ENCODE data around the gene USP8.
A peak's percentile ranks its signal among the peaks of the same experiment; 100 is the strongest.
"Not testable (repeated sequence)": the region's sequence is repeated elsewhere in the genome, so short reads cannot be mapped to it uniquely, and the experiment has no call there.

USP8 gene

DNA sequence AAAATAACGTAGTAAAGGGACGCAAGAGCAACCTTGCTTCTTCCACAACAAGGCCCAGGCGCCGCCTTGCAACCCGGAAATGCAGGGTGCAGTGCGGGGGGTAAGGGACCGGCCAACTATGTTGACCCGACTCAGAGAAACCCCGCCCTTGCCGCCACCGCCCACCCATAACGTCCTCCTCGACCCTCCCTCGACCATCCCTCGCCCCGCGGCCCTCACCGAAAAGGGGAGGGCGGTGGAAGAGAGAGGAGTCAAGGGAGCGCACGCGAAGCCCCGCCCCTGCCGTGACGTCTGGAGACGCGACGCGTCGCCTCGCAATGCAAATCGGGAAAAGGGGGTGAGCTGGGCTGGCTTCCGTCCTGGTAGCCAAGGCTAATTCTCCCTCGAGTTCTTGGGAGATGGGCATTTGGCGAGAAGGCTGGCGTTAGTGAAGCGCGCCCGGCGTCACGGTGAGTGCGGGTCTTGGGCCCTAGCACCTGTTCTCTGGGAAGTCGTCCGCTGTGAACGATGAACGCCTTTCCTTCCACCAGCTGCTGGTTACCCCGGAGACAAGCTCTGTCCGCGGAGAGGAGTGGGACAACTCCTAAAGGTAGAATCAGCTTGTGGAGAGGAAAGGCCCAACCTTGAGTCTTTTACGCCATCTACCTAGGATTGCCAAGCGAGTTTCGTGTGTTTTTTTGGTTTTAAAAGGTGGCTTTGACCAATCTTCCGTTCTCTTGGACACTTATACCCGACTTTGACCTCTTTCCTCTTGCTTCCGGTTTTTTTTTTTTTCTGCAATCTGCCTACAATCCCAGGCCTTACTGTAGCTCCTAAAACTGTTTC lies at the start of gene USP8:
Gene USP8 (plus strand): TSS at position 340 of the 825 bp plus-strand sequence. CDS start 14,669 bp downstream, outside the sequence.
- Histone ChIP-seq H3K27me3 (ENCODE audit: control insufficient read depth, insufficient read depth, low read length) (no peaks in the 10 kb centered on the region), H3K4me3 (ENCODE audit: low read length) (peak within 1 kb of the TSS; percentile 86), H3K9ac (ENCODE audit: low read length) (peak within 1 kb of the TSS; percentile 93), H3K27ac (ENCODE audit: low read depth, low read length) (peak within 1 kb of the TSS; percentile 80), H3K4me1 (ENCODE audit: control insufficient read depth, insufficient read depth, low read length) (peaks cover 8% of the 10 kb centered on the region), H3K36me3 (ENCODE audit: control insufficient read depth, insufficient read depth, low read length) (peaks cover 2% of the 10 kb centered on the region)

DNA sequence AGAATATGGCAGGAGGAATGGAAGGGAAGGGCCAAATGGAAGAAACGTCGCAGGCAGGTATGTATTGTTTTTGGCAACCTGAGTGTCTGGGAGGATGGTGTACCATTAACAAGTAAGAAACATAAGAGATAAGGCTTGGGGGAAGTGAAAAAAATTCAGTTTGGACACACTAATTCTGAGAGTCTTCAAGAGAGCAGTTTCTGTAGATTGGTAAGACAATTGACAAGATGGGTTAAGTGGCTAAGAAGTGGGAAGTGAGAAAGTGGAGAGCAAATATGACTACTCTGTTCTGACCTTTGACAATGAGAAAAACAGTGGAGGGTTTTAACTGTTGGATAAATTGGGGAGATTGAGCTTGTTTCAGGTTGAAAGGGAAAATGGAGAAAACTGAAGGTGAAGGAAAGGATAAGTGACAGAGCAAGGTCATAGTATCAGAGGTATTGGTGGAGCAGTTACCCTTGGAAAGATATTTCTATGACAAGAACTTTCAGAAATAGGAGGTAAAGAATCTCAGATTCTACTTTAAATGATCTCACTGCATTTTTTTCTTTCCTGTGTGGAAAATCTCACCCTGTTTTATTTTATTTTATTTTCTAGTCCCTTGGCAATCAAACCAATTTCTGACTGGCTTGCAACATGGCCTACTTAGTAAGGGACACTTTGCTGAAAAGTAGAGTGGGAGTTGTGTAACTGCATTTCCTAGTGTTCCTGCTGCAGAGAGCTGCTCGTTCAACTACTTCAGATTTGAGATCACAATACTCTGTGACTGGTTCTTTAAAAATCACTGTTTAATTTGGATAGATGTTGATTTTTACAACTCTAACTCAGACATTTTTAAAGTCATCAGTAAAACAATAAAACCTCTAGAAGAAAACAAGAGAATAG lies 46.1 kb upstream of the USP8 start:
- H3K36me3 ChIP-seq (ENCODE audit: control insufficient read depth, insufficient read depth, low read length) = no peaks in the 10 kb centered on the region
- no peak overlapping the region for H3K4me3 ChIP-seq (ENCODE audit: low read length)
- H3K27me3 ChIP-seq (ENCODE audit: control insufficient read depth, insufficient read depth, low read length) = no peaks in the 10 kb centered on the region
- H3K9ac ChIP-seq (ENCODE audit: low read length) = no peak overlapping the region
- H3K4me1 ChIP-seq (ENCODE audit: control insufficient read depth, insufficient read depth, low read length) = no peaks in the 10 kb centered on the region
- H3K27ac ChIP-seq (ENCODE audit: low read depth, low read length) = no peak overlapping the region

DNA sequence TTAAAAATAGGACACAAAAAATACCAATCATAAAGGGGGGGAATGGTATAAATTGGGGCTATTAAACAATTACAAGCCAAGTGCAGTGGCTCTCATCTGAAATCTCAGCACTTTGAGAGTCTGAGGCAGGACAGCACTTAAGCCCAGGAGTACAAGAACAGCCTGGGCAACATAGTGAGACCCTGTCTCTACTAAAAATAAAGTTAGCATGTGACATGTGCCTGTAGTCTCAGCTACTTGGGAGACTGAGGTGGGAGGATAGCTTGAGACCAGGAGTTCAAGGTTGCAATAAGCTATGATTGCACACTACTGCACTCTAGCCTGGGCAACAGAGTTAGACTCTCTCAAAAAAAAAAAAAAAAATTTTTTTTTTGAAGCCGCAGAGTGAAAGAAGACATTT lies 45.4 kb upstream of the USP8 start:
- Histone ChIP-seq H3K27me3 (ENCODE audit: control insufficient read depth, insufficient read depth, low read length) (no peaks in the 10 kb centered on the region), H3K9ac (ENCODE audit: low read length) (no peak overlapping the region), H3K4me1 (ENCODE audit: control insufficient read depth, insufficient read depth, low read length) (no peaks in the 10 kb centered on the region), H3K27ac (ENCODE audit: low read depth, low read length) (no peak overlapping the region), H3K4me3 (ENCODE audit: low read length) (no peak overlapping the region), H3K36me3 (ENCODE audit: control insufficient read depth, insufficient read depth, low read length) (no peaks in the 10 kb centered on the region)

DNA sequence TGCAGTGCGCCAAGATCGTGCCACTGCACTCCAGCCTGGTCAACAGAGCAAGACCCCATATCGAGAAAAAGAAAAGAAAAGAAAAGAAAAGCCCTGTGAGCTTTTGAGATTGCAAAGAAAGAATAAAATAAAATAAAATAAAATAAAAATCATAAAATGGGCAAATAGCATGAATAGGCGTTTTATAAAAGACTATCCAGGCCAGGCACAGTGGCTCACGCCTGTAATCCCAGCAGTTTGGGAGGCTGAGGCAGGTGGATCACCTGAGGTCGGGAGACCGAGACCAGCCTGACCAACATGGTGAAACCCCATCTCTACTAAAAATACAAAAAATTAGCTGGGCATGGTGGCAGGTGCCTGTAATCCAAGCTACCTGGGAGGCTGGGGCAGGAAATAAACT lies 44.8 kb upstream of the USP8 start:
- H3K4me1 ChIP-seq (ENCODE audit: control insufficient read depth, insufficient read depth, low read length); H3K27me3 ChIP-seq (ENCODE audit: control insufficient read depth, insufficient read depth, low read length); H3K4me3 ChIP-seq (ENCODE audit: low read length); H3K36me3 ChIP-seq (ENCODE audit: control insufficient read depth, insufficient read depth, low read length); H3K27ac ChIP-seq (ENCODE audit: low read depth, low read length); H3K9ac ChIP-seq (ENCODE audit: low read length): not testable (repeated sequence)

DNA sequence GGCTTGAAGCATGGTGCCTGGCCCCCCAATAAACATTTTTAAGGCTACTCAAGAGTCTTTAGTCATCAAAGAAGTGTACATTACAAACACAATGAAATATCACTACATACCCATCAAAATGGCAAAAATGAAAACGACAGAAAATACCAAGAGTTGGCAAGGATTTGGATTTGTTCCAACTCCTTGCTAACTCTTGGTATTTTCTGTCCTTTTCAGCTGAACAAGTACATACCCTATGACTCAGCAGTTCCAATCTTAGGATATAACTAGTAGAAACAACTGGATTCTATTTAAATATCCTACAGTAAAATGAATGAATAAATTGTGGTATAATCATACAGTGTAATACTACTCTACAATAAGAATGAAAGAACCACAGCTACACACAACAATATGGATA lies 44.1 kb upstream of the USP8 start:
- H3K9ac ChIP-seq (ENCODE audit: low read length) = no peak overlapping the region
- H3K4me1 ChIP-seq (ENCODE audit: control insufficient read depth, insufficient read depth, low read length) = no peaks in the 10 kb centered on the region
- H3K27me3 ChIP-seq (ENCODE audit: control insufficient read depth, insufficient read depth, low read length) = no peaks in the 10 kb centered on the region
- no peak overlapping the region for H3K4me3 ChIP-seq (ENCODE audit: low read length)
- H3K27ac ChIP-seq (ENCODE audit: low read depth, low read length) = no peak overlapping the region
- H3K36me3 ChIP-seq (ENCODE audit: control insufficient read depth, insufficient read depth, low read length) = no peaks in the 10 kb centered on the region

DNA sequence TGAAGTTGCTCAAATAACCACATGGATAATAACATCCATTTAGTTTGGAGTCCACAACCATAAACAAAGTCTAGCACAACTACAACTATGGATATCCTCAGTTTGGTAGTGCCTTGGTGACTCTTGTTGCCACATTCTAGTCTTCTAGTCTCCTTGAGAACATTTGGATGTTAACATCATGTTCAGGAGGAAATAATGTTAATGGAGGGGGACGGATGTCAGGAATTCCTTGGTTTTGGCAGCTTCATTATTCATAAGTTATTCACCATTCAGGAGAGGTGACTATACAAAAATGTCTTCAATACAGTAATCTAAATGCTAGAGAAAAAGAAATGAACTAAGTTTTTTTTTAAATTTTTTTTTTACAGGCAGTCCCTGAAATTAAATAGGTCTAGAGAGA lies 42.8 kb upstream of the USP8 start:
- H3K4me1 ChIP-seq (ENCODE audit: control insufficient read depth, insufficient read depth, low read length) = no peaks in the 10 kb centered on the region
- no peak overlapping the region for H3K9ac ChIP-seq (ENCODE audit: low read length)
- H3K27me3 ChIP-seq (ENCODE audit: control insufficient read depth, insufficient read depth, low read length) = no peaks in the 10 kb centered on the region
- H3K4me3 ChIP-seq (ENCODE audit: low read length) = no peak overlapping the region
- no peak overlapping the region for H3K27ac ChIP-seq (ENCODE audit: low read depth, low read length)
- no peaks in the 10 kb centered on the region for H3K36me3 ChIP-seq (ENCODE audit: control insufficient read depth, insufficient read depth, low read length)

DNA sequence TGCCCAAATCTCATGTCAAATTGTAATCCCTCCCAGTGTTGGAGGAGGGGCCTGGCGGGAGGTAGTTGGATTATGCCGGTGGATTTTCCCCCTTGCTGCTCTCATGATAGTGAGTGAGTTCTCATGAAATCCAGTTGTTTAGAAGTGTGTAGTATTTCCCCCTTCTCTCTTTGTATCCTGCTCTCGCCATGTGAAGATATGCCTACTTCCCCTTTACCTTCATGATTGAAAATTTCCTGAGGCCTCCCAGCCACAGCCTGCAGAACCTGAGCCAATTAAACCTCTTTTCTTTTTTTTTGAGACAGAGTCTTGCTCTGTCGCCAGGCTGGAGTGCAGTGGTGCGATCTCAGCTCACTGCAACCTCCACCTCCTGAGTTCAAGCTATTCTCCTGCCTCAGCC lies 41.8 kb upstream of the USP8 start:
- not testable (repeated sequence) for H3K27me3 ChIP-seq (ENCODE audit: control insufficient read depth, insufficient read depth, low read length); H3K27ac ChIP-seq (ENCODE audit: low read depth, low read length); H3K9ac ChIP-seq (ENCODE audit: low read length); H3K4me1 ChIP-seq (ENCODE audit: control insufficient read depth, insufficient read depth, low read length); H3K4me3 ChIP-seq (ENCODE audit: low read length); H3K36me3 ChIP-seq (ENCODE audit: control insufficient read depth, insufficient read depth, low read length)

DNA sequence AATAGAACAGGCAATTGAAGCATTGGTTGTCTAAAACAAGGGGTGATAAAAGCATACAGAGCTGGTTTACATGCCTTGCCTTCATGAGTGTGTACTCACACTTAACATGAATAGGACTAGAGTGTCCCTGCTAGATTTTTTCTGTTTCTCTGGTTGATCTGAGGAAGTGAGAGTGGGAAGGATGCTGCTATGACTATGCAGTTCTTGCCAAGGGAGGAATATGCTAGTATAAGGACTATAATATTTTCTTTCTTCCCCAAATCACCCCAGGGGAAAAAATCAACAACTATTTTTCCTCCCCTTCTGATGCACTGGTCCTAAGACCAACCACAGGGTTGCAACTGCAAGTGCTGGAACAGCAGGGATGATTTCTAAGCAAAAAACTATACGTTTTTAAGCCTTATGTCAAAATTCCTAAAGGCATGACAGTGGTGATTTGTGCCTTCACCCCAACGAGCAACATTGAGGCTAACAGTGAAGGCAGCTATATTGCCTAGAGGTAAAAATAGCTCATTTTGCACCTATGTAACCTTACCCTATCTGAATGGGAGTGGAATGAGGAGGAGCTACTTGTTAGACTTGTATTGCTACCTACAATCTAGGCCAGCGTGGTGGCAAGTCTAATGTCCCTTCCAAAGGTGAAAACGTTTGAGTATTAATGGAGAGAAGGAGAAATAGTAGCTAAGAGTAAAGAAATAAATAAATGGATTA lies 33.5 kb upstream of the USP8 start:
- no peaks in the 10 kb centered on the region for H3K27me3 ChIP-seq (ENCODE audit: control insufficient read depth, insufficient read depth, low read length)
- no peak overlapping the region for H3K4me3 ChIP-seq (ENCODE audit: low read length)
- H3K9ac ChIP-seq (ENCODE audit: low read length) = no peak overlapping the region
- no peak overlapping the region for H3K27ac ChIP-seq (ENCODE audit: low read depth, low read length)
- no peaks in the 10 kb centered on the region for H3K4me1 ChIP-seq (ENCODE audit: control insufficient read depth, insufficient read depth, low read length)
- H3K36me3 ChIP-seq (ENCODE audit: control insufficient read depth, insufficient read depth, low read length) = no peaks in the 10 kb centered on the region

DNA sequence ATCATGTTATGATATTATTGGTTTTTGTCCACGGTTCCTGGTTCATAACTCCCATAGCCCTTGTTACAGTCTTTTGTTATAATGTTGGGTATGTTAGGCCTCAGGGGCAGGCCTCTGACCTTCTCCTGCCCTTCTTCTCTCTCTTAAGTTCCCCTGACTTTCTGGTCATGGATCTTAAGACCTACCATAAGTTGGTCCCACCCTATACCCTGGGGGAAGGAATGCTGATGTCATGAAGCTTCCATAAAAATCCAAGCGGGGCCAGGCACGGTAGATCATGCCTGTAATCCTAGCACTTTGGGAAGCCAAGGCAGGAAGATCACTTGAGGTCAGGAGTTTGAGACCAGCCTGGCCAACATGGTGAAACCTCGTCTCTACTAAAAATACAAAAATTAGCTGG lies 32.6 kb upstream of the USP8 start:
- not testable (repeated sequence) for H3K27ac ChIP-seq (ENCODE audit: low read depth, low read length); H3K27me3 ChIP-seq (ENCODE audit: control insufficient read depth, insufficient read depth, low read length)

DNA sequence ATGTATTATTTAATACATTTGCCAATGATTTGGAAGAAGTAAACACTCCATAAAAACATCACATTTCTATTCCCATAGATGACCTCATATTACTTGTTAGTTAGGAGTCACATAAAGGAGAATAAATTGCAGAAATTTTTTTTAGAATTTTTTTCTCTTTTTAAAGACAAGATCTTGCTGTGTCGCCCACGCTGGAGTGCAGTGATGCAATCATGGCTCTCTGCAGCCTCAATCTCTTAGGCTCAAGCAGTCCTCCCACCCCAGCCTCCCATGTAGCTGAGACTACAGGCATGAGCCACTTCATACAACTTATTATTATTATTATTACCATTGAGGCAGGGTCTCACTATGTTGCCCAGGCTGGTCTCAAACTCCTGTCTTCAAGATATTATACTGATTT lies 12.3 kb upstream of the USP8 start:
- Histone ChIP-seq H3K4me1 (ENCODE audit: control insufficient read depth, insufficient read depth, low read length) (no peaks in the 10 kb centered on the region), H3K9ac (ENCODE audit: low read length) (no peak overlapping the region), H3K27ac (ENCODE audit: low read depth, low read length) (no peak overlapping the region), H3K27me3 (ENCODE audit: control insufficient read depth, insufficient read depth, low read length) (no peaks in the 10 kb centered on the region), H3K4me3 (ENCODE audit: low read length) (no peak overlapping the region), H3K36me3 (ENCODE audit: control insufficient read depth, insufficient read depth, low read length) (no peaks in the 10 kb centered on the region)

More for the DNA sequence above, 32.6 kb upstream of the USP8 start:
- H3K4me1 ChIP-seq (ENCODE audit: control insufficient read depth, insufficient read depth, low read length); H3K36me3 ChIP-seq (ENCODE audit: control insufficient read depth, insufficient read depth, low read length); H3K9ac ChIP-seq (ENCODE audit: low read length); H3K4me3 ChIP-seq (ENCODE audit: low read length): not testable (repeated sequence)

DNA sequence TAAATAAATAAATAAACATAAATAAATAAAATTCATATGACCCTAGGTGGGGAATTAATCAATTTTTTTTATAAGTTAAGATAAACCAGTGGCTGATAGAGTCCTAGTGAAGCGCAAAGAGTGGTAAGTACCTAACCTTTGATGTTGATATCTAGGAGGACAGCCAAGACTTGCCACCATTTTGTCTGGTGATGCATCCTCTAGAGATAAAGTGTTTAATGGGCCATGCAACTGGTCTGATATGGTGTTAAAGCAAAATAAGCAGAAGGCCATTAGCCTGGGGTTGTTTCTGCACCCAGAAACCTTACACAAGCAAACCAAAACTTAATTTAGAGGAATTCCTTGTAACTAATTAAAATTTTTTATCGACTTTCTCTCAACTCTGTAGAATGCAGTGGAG lies 9.6 kb upstream of the USP8 start:
- Histone ChIP-seq H3K27me3 (ENCODE audit: control insufficient read depth, insufficient read depth, low read length) (no peaks in the 10 kb centered on the region), H3K27ac (ENCODE audit: low read depth, low read length) (no peak overlapping the region), H3K4me1 (ENCODE audit: control insufficient read depth, insufficient read depth, low read length) (no peaks in the 10 kb centered on the region), H3K4me3 (ENCODE audit: low read length) (no peak overlapping the region), H3K9ac (ENCODE audit: low read length) (no peak overlapping the region), H3K36me3 (ENCODE audit: control insufficient read depth, insufficient read depth, low read length) (no peaks in the 10 kb centered on the region)

DNA sequence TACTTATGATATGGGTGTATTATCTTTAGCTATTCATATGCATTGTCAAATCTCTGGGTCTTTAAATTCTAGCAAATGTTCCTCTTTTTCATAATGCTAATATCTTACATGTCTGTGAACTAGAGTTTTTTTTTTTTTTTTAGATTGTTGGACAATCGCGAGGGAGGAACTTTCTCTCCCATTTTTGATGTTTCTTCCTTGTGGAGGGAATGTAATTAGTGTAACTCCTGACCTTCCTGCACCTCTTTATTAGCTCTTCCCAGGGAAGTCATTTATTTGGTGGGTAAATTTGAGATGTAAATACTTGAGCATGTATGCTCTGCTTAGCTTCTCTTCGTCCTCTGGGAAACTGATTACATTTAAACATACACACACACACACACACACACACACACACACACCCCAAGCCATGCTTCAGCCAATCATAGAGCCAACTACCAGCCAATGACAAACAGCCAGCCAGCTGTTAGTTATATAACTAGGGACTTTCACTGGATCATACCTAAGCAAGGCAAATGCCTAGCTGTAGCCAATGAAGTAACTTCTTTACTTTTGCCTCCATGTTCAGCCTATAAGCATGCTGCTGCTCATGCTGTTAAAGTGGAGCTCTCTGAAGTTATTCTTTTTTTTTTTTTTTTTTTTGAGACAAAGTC lies 8.3 kb upstream of the USP8 start:
- no peak overlapping the region for H3K4me3 ChIP-seq (ENCODE audit: low read length)
- H3K36me3 ChIP-seq (ENCODE audit: control insufficient read depth, insufficient read depth, low read length) = no peaks in the 10 kb centered on the region
- no peaks in the 10 kb centered on the region for H3K4me1 ChIP-seq (ENCODE audit: control insufficient read depth, insufficient read depth, low read length)
- H3K27ac ChIP-seq (ENCODE audit: low read depth, low read length) = no peak overlapping the region
- no peaks in the 10 kb centered on the region for H3K27me3 ChIP-seq (ENCODE audit: control insufficient read depth, insufficient read depth, low read length)
- no peak overlapping the region for H3K9ac ChIP-seq (ENCODE audit: low read length)
